H1 (cell line): ENCODE results near the gene PRMT1. TPM values are rescaled to one million over a fixed set of nuclear protein-coding genes. Genes with fewer than 3 reads are reported as not detected.

ENCODE experiments used
- CHD7 ChIP-seq: fragments of 300-600 bp; sonication (generic); IDR thresholded peaks from 2 replicates; pipeline ENCODE4 v1.7.1; 2012; ENCODE audit warnings: low read length, moderate library complexity, mild to moderate bottlenecking, inconsistent platforms; ENCODE audit not compliant: insufficient replicate concordance
- JUND ChIP-seq: IDR thresholded peaks from 2 replicates; pipeline ENCODE4 v1.6.1; 2011; ENCODE audit warnings: mild to moderate bottlenecking, improper control_type of control experiment, low read length
- POLR2A ChIP-seq, 2 experiments: IDR thresholded peaks; 1 replicate in 1 of 2; 2 replicates in 1 of 2; pipeline ENCODE4 v1.6.1; 2011; ENCODE audit warnings: low read depth in 2 of 2, low read length in 2 of 2, mild to moderate bottlenecking in 2 of 2; ENCODE audit errors: control extremely low read depth in 1 of 2
- POLR2AphosphoS5 ChIP-seq: IDR thresholded peaks from 2 replicates; pipeline ENCODE4 v1.6.1; 2011; ENCODE audit warnings: low read depth, low read length
- TEAD4 ChIP-seq: IDR thresholded peaks from 2 replicates; pipeline ENCODE4 v1.6.1; 2012; ENCODE audit warnings: low read depth, low read length, inconsistent platforms, mixed read lengths
- polyA plus RNA-seq, 7 experiments: library from polyadenylated mRNA; depleted of rRNA in 3 of 7; stranded (reverse) in 5 of 7; unstranded in 2 of 7; fragments of >200 nt in 5 of 7; fragments of 200-250 nt in 2 of 7; gene quantifications; 1 replicate in 5 of 7; 2 replicates in 1 of 7; 4 replicates in 1 of 7; pipeline versions ENCODE4 v1.2.1 to v1.2.3, GENCODE V29; 2011 to 2013; ENCODE audit warnings: missing spikeins in 2 of 7, mixed read lengths in 2 of 7
- total RNA-seq: library from RNA; stranded (reverse); fragmentation: NEBNext Ultra II Directional; extraction: Animal tissue kit (Norgen Biotek cat#: 25700); gene quantifications from 2 replicates; pipeline ENCODE4 v1.2.1, GENCODE V29; 2021

The PRMT1 gene
- total and polyA plus RNA-seq, 2 of the 8 experiments (the other 6 are each of a cell fraction or from before 2014, with no cell fraction given): 561 to 1,215 TPM

- TF ChIP-seq CHD7 (no peak), POLR2AphosphoS5 (no peak), JUND (no peak), TEAD4 (no peak), POLR2A (IDR thresholded peaks at IDR 0.05; ENCODE audit: control extremely low read depth in 1 of 2, low read depth in 2 of 2, low read length in 2 of 2) (no peak)
Observed at GRCh38 chr19:49654581-49654980, 22.5 kb upstream of the PRMT1 start (continued).
